OCI-LY1 (cell line): ENCODE data around the gene MTX2.

Source experiments
- CTCF ChIP-seq: fragments of 200-600 bp; sonication (generic), shearing (Covaris generic); IDR thresholded peaks from 2 replicates; pipeline ENCODE4 v1.5.1; 2017; ENCODE audit warnings: mild to moderate bottlenecking, antibody characterized with exemption, low read length, moderate library complexity, mixed read lengths
- EZH2 ChIP-seq: fragments of 200-600 bp; sonication (generic), shearing (Covaris generic); IDR thresholded peaks from 2 replicates; pipeline ENCODE4 v1.8.0; 2017; ENCODE audit warnings: borderline replicate concordance, mixed run types, mild to moderate bottlenecking, antibody characterized with exemption, low read length, moderate library complexity, mixed read lengths

- TF ChIP-seq CTCF (no peak), EZH2 (no peak)
Measured at GRCh38 chr2:176251928-176252327, 17.3 kb upstream of the MTX2 start.
